Uterus (tissue), 2 donors: ENCODE measurements around the gene RGSL1.

Experiments
- POLR2A ChIP-seq, 2 donors: fragments of 450-650 bp; IDR thresholded peaks; one replicate each; pipeline ENCODE4 v1.6.1; 2016; ENCODE audit warnings: antibody characterized with exemption in 2 of 2, mild to moderate bottlenecking in 1 of 2, moderate library complexity in 1 of 2
- TF ChIP-seq, protein P1 (sequence below), 4 experiments: fragments of 200-600 bp in 2 of 4; fragments of 450-650 bp in 2 of 4; sonication (generic) in 2 of 4; IDR thresholded peaks; one replicate each; pipeline ENCODE4 v1.5.1; 2016 to 2019; ENCODE audit warnings: antibody characterized with exemption in 4 of 4, mild to moderate bottlenecking in 2 of 4, moderate library complexity in 1 of 4

DNA sequence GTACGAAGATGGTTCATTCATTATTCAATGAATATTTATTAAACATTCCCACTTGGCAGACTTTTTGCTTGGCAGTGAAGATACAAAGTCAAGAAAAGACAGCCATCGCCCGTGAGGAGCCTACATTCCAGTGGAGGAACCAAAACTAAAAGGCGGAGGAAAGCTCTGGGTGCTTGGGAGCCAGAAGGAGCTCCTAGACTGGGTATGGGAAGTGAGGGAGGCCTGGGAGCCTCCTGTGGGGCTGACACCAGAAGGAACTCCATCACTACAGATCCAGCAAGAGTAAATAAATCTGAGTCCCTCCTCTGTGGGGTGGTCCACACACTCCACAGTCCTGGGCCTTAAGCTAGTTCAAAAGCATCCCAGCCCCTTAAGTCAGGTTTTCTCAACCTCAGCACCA is 124.2 kb downstream of the RGSL1 start:
- TF ChIP-seq, protein P1, sequence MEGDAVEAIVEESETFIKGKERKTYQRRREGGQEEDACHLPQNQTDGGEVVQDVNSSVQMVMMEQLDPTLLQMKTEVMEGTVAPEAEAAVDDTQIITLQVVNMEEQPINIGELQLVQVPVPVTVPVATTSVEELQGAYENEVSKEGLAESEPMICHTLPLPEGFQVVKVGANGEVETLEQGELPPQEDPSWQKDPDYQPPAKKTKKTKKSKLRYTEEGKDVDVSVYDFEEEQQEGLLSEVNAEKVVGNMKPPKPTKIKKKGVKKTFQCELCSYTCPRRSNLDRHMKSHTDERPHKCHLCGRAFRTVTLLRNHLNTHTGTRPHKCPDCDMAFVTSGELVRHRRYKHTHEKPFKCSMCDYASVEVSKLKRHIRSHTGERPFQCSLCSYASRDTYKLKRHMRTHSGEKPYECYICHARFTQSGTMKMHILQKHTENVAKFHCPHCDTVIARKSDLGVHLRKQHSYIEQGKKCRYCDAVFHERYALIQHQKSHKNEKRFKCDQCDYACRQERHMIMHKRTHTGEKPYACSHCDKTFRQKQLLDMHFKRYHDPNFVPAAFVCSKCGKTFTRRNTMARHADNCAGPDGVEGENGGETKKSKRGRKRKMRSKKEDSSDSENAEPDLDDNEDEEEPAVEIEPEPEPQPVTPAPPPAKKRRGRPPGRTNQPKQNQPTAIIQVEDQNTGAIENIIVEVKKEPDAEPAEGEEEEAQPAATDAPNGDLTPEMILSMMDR (IDR thresholded peaks at IDR 0.05) = no peak
- TF ChIP-seq POLR2A (IDR thresholded peaks at IDR 0.05) = no peak
